A549 (cell line): ENCODE results near the gene IDUA. TPM values are rescaled to one million over a fixed set of nuclear protein-coding genes. Genes with fewer than 3 reads are reported as not detected.

Source experiments
- ATAC-seq, 2 experiments: fragments of 200-7000 bp in 1 of 2; fragments of >200 bp in 1 of 2; cut with Nextera tagmentation in 1 of 2; cut with Tn5 transposase in 1 of 2; 3 replicates each; pipeline versions ENCODE4 v1.8.0 to v1.9.1; 2018 to 2020; ENCODE audit warnings: mild to moderate bottlenecking in 1 of 2, moderate library complexity in 1 of 2
- CTCF ChIA-PET: fragments of 300-600 bp; sonication (Branson Sonifier 250); formaldehyde crosslinking; extraction: SDS; loops from one replicate; lab custom pipeline; 2021; ENCODE audit warnings: antibody characterized with exemption, inconsistent platforms; lab: Yijun Ruan, JAX
- POLR2A ChIA-PET: fragments of 350-600 bp; formaldehyde crosslinking; extraction: SDS; loops from one replicate; lab custom pipeline; 2021; ENCODE audit warnings: antibody characterized with exemption, inconsistent platforms; lab: Yijun Ruan, JAX
- DNase-seq, 2 experiments: peaks; one replicate each; pipeline versions ENCODE4 v3.0.0 to v3.0.0-alpha.2; 2011 to 2016; ENCODE audit warnings: low read depth in 1 of 2, low spot score in 1 of 2
- FAIRE-seq: peaks from 2 replicates; lab custom pipeline; 2011; peaks lifted over from hg19 to GRCh38; lab: Jason Lieb, UNC
- H3K27ac ChIP-seq, 2 experiments: fragments of >200 bp; sonication (Bioruptor Twin); formaldehyde crosslinking; 3 replicates each; pipeline ENCODE4 v1.5.1; 2016 to 2017
- H3K4me1 ChIP-seq: fragments of >200 bp; sonication (Bioruptor Twin); formaldehyde crosslinking; 3 replicates; pipeline ENCODE4 v1.6.1; 2016
- H3K4me2 ChIP-seq: fragments of >200 bp; sonication (Bioruptor Twin); formaldehyde crosslinking; 3 replicates; pipeline ENCODE4 v1.6.1; 2016
- H3K4me3 ChIP-seq: fragments of >200 bp; sonication (Bioruptor Twin); formaldehyde crosslinking; 3 replicates; pipeline ENCODE4 v1.5.1; 2016
- H3K9me3 ChIP-seq: fragments of >200 bp; sonication (Bioruptor Twin); formaldehyde crosslinking; 3 replicates; pipeline ENCODE4 v1.6.1; 2016
- BHLHE40 ChIP-seq: IDR thresholded peaks from 2 replicates; pipeline ENCODE4 v1.6.1; 2012; ENCODE audit warnings: low read depth, low read length, inconsistent platforms
- CBX2 ChIP-seq: fragments of 200-600 bp; sonication (generic); IDR thresholded peaks from 2 replicates; pipeline ENCODE4 v1.6.1; 2016; ENCODE audit warnings: low read depth, mild to moderate bottlenecking, borderline replicate concordance
- EHMT2 ChIP-seq: fragments of 200-600 bp; sonication (generic); IDR thresholded peaks from 2 replicates; pipeline ENCODE4 v1.6.1; 2016; ENCODE audit warnings: antibody characterized with exemption, low read depth, mild to moderate bottlenecking, moderate library complexity
- EP300 ChIP-seq, 2 experiments: fragments of >200 bp; sonication (Bioruptor Twin); formaldehyde crosslinking; IDR thresholded peaks; 2 replicates in 1 of 2; 3 replicates in 1 of 2; pipeline ENCODE4 v1.6.1; 2016 to 2017
- FOSL2 ChIP-seq, 2 experiments: fragments of 450-650 bp in 1 of 2; fragments of >200 bp in 1 of 2; sonication (Bioruptor Twin) in 1 of 2; formaldehyde crosslinking; IDR thresholded peaks; 2 replicates each; pipeline versions ENCODE4 v1.5.0 to v1.6.1; 2016 to 2020; ENCODE audit warnings: mild to moderate bottlenecking in 1 of 2, moderate library complexity in 1 of 2
- FOXS1 ChIP-seq: fragments of 250-450 bp; sonication (Bioruptor Pico); IDR thresholded peaks from 2 replicates; pipeline ENCODE4 v1.5.0; 2020; ENCODE audit warnings: mild to moderate bottlenecking, moderate library complexity
- GATA3 ChIP-seq: IDR thresholded peaks from 2 replicates; pipeline ENCODE4 v1.6.1; 2012; ENCODE audit warnings: borderline replicate concordance
- HEYL ChIP-seq: fragments of 250-450 bp; sonication (Bioruptor Pico); IDR thresholded peaks from 2 replicates; pipeline ENCODE4 v1.8.0; 2021; ENCODE audit warnings: mild to moderate bottlenecking, moderate library complexity
- HOXB5 ChIP-seq: fragments of 250-450 bp; sonication (Bioruptor Pico); IDR thresholded peaks from 2 replicates; pipeline ENCODE4 v1.5.0; 2020; ENCODE audit warnings: mild to moderate bottlenecking, moderate library complexity
- JUN ChIP-seq, 2 experiments: fragments of >200 bp; sonication (Bioruptor Twin); formaldehyde crosslinking; IDR thresholded peaks; 2 replicates in 1 of 2; 3 replicates in 1 of 2; pipeline ENCODE4 v1.6.1; 2016 to 2017
- KDM1A ChIP-seq: fragments of 200-600 bp; sonication (generic); IDR thresholded peaks from 2 replicates; pipeline ENCODE4 v1.6.1; 2016; ENCODE audit warnings: low read depth, mild to moderate bottlenecking
- MAFK ChIP-seq: fragments of 450-650 bp; IDR thresholded peaks from 2 replicates; pipeline ENCODE4 v1.6.1; 2014; ENCODE audit not compliant: partially characterized antibody
- NPAS2 ChIP-seq: fragments of 250-450 bp; sonication (Bioruptor Pico); IDR thresholded peaks from 2 replicates; pipeline ENCODE4 v1.8.0; 2022; ENCODE audit warnings: mild to moderate bottlenecking, moderate library complexity, borderline replicate concordance
- PHF8 ChIP-seq: fragments of 200-600 bp; sonication (generic); IDR thresholded peaks from 2 replicates; pipeline ENCODE4 v1.6.1; 2016; ENCODE audit warnings: low read depth, mild to moderate bottlenecking, antibody characterized with exemption, moderate library complexity, borderline replicate concordance
- POLR2A ChIP-seq: IDR thresholded peaks from 2 replicates; pipeline ENCODE4 v1.6.1; 2012; ENCODE audit warnings: mild to moderate bottlenecking, low read length
- POLR2AphosphoS2 ChIP-seq: conservative IDR thresholded peaks from 2 replicates; pipeline ENCODE4 v1.6.1; 2012; ENCODE audit warnings: low read length, improper control_type of control experiment, inconsistent platforms
- RAD21 ChIP-seq, 2 experiments: fragments of >200 bp in 1 of 2; sonication (Bioruptor Twin) in 1 of 2; formaldehyde crosslinking in 1 of 2; IDR thresholded peaks in 1 of 2; conservative IDR thresholded peaks in 1 of 2; 2 replicates in 1 of 2; 3 replicates in 1 of 2; pipeline ENCODE4 v1.6.1; 2012 to 2018; ENCODE audit warnings: inconsistent platforms in 1 of 2
- RCOR1 ChIP-seq: fragments of 150-350 bp; IDR thresholded peaks from 2 replicates; pipeline ENCODE4 v1.6.1; 2014; ENCODE audit warnings: antibody characterized with exemption, low read length, low read depth
- SREBF2 ChIP-seq: fragments of 450-650 bp; IDR thresholded peaks from 2 replicates; pipeline ENCODE4 v1.6.1; 2014; ENCODE audit warnings: mild to moderate bottlenecking, moderate library complexity
- TFCP2L1 ChIP-seq: fragments of 250-450 bp; sonication (Bioruptor Pico); IDR thresholded peaks from 2 replicates; pipeline ENCODE4 v1.5.0; 2021; ENCODE audit warnings: mild to moderate bottlenecking
- ZC3H11A ChIP-seq: fragments of 450-650 bp; IDR thresholded peaks from 2 replicates; pipeline ENCODE4 v1.6.1; 2014; ENCODE audit warnings: antibody characterized with exemption, mild to moderate bottlenecking
- ZFP36 ChIP-seq: fragments of 450-650 bp; IDR thresholded peaks from 2 replicates; pipeline ENCODE4 v1.6.1; 2014; ENCODE audit warnings: borderline replicate concordance; ENCODE audit not compliant: partially characterized antibody
- ZNF302 ChIP-seq: fragments of 250-450 bp; sonication (Bioruptor Pico); IDR thresholded peaks from 2 replicates; pipeline ENCODE4 v1.9.0; 2021; ENCODE audit warnings: inconsistent platforms, mild to moderate bottlenecking, moderate library complexity
- WGBS: methylation state at CpG from one replicate; pipeline ENCODE4 v1.1.6; 2017; ENCODE audit errors: missing lambda C conversion rate; 5-methylcytosine and 5-hydroxymethylcytosine counted together
- polyA plus RNA-seq, 4 experiments: library from polyadenylated mRNA; depleted of rRNA in 3 of 4; stranded (reverse); fragments of >200 nt; fragmentation: RNase III in 1 of 4; extraction: RNeasy Plus Mini Kit Qiagen cat#74134 plus additional on column Dnase treatment in 1 of 4; gene quantifications; 2 replicates in 3 of 4; 3 replicates in 1 of 4; pipeline ENCODE4 v1.2.3, GENCODE V29; 2011 to 2017
- TF ChIP-seq, protein P1 (sequence below): IDR thresholded peaks from 2 replicates; pipeline ENCODE4 v1.6.1; 2012; ENCODE audit warnings: low read depth, borderline replicate concordance
- TF ChIP-seq, protein P2 (sequence below): fragments of 450-650 bp; IDR thresholded peaks from 2 replicates; pipeline ENCODE4 v1.6.1; 2014; ENCODE audit warnings: antibody characterized with exemption

Gene IDUA
- polyA plus RNA-seq, 2 of the 4 experiments (the other 2 are of a cell fraction) = 3.1 to 19.4 TPM

DNA sequence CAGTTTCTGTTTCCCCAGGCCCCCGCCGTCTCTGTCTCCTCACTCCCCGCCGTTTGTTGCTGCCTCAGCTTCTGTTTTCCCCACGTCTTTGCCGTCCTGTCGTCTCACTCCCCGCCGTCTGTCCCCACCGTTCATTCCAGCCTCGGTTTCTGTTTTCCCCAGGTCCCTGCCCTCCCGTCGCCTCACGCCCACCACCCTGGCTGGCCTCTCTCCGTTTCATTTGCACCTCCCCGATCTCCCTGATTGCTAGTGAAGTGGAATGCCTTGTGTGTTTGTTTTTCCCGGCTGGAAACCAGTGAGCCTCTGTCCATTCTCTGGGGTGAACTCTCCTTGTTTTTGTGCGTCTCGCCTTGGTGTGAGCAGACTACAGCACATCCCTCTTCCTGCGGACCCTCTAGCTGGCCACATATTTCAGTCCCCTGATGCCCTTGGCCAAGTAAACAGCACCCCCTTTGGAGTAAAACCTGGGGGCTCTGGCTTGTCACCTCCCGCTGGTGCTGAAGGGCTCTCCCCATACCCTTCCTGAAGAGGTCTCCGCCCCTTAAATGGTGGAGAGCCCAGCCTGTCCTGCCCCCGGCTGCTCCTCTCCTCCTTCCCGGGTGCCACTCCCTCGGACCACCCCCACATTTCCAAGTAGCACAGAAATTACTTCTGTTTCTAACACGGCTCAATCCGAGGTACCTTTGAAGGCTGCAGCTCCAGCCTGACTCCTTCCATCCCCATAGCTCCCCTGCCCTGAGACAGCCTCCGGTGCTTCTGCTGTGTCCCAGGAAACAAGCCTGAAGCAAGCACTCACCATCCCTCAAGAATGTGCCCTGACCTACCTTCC, 41.4 kb upstream of the IDUA start:
- no peak for TF ChIP-seq JUN (IDR thresholded peaks at IDR 0.05)
- no peak for TF ChIP-seq GATA3
- no peak for TF ChIP-seq HOXB5 (CRISPR knock-in tag)
- TF ChIP-seq, protein P1, sequence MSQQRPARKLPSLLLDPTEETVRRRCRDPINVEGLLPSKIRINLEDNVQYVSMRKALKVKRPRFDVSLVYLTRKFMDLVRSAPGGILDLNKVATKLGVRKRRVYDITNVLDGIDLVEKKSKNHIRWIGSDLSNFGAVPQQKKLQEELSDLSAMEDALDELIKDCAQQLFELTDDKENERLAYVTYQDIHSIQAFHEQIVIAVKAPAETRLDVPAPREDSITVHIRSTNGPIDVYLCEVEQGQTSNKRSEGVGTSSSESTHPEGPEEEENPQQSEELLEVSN = no peak
- no peak for TF ChIP-seq POLR2AphosphoS2
- no peak for TF ChIP-seq CBX2
- TF ChIP-seq PHF8 = no peak
- no peak for TF ChIP-seq SREBF2
- TF ChIP-seq MAFK = no peak
- TF ChIP-seq TFCP2L1 = no peak
- TF ChIP-seq, all 56 proteins: peak for 0
- WGBS = 71% methylated on average over 27 of the region's 28 CpGs
- Histone ChIP-seq H3K4me1 (no peaks in the 10 kb centered on the region), H3K9me3 (no peaks in the 10 kb centered on the region), H3K27ac (no peak overlapping the region), H3K4me3 (no peak overlapping the region), H3K4me2 (no peak overlapping the region)
- no peak for ATAC-seq
- POLR2A ChIA-PET = no interaction called here
- CTCF ChIA-PET = no interaction called here
- FAIRE-seq = no peak
- no peak for DNase-seq

DNA sequence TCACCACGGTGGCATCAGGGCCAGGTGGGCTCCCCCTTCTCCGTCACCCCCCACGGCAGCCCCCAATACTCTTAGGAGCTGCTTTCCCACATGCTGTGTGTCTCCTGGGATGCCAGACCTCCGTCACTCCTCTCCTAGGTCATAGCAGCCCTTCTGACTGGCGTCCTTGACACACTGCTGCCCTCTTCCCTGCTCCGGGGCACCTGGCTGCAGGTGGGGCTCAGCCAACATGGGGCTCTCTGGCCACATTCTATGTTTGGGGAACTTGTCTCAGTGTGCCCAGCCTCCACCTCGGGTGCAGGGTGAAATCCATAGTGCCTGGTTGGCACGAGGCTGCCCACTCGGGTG, 40.8 kb upstream of the IDUA start:
- Histone ChIP-seq H3K4me2 (no peak overlapping the region), H3K27ac (no peak overlapping the region), H3K4me1 (no peaks in the 10 kb centered on the region), H3K9me3 (no peaks in the 10 kb centered on the region), H3K4me3 (no peak overlapping the region)
- TF ChIP-seq RCOR1 (no peak), ZFP36 (no peak), HEYL (CRISPR knock-in tag) (no peak), POLR2A (no peak), BHLHE40 (no peak), EHMT2 (no peak), EP300 (IDR thresholded peaks at IDR 0.05) (no peak)
- TF ChIP-seq, protein P2, sequence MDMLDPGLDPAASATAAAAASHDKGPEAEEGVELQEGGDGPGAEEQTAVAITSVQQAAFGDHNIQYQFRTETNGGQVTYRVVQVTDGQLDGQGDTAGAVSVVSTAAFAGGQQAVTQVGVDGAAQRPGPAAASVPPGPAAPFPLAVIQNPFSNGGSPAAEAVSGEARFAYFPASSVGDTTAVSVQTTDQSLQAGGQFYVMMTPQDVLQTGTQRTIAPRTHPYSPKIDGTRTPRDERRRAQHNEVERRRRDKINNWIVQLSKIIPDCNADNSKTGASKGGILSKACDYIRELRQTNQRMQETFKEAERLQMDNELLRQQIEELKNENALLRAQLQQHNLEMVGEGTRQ = no peak
- ATAC-seq (no peak), DNase-seq (no peak), FAIRE-seq (no peak)
- WGBS = 45% methylated on average over 6 of the region's 9 CpGs
- POLR2A ChIA-PET = no interaction called here
- CTCF ChIA-PET = no interaction called here

DNA sequence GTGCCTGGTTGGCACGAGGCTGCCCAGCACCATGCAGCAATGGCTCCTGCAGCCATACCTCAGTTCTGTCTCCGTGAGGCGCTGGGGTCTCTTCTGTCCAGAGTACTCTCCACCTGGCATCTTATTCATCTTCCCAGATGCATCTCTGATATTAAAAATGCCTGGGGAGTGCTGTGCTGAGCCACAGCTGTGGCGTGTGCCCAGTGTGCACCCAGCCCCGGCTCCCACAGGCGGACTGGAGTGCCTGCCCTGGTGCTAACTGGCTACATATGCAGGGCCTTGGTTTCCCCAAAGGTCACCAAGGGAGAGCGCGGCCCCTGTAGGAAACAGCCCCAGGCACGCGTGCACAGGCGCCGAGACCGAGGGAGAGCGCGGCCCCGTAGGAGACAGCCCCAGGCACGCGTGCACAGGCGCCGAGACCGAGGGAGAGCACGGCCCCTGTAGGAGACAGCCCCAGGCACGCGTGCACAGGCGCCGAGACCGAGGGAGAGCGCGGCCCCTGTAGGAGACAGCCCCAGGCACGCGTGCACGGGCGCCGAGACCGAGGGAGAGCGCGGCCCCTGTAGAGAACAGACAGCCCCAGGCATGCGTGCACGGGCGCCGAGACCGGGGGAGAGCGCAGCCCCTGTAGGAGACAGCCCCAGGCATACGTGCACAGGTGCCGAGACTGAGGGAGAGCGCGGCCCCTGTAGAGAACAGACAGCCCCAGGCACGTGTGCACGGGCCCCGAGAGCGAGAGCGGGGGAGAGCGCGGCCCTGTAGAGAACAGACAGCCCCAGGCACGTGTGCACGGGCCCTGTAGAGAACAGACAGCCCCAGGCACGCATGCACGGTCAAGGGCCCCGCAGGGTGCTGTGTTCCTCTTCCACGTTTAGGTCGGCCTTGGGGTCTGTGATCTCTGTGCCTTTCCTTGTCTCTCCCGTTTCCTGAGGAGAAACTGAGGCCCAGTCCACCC, 40.0 kb upstream of the IDUA start:
- Histone ChIP-seq H3K4me1 (no peaks in the 10 kb centered on the region), H3K4me2 (no peak overlapping the region)
- ATAC-seq (no peak), FAIRE-seq (no peak), DNase-seq (no peak)
- ChIA-PET CTCF (no interaction called here), POLR2A (no interaction called here)
- WGBS = 86% methylated on average over 25 of the region's 62 CpGs
- TF ChIP-seq ZC3H11A (no peak), NPAS2 (CRISPR knock-in tag) (no peak), KDM1A (no peak), FOXS1 (CRISPR knock-in tag) (no peak), RCOR1 (no peak), RAD21 (conservative IDR thresholded peaks at IDR 0.05 in 1 of 2, IDR thresholded peaks at IDR 0.05 in 1 of 2) (no peak), ZFP36 (no peak), ZNF302 (CRISPR knock-in tag) (no peak), FOSL2 (IDR thresholded peaks at IDR 0.05) (no peak), FOSL2 (CRISPR knock-in tag; IDR thresholded peaks at IDR 0.05) (no peak), EP300 (IDR thresholded peaks at IDR 0.05) (no peak), GATA3 (no peak)
- TF ChIP-seq, all 56 proteins: peak for 0
- H3K9me3 ChIP-seq = no peaks in the 10 kb centered on the region
- H3K4me3 ChIP-seq = no peak overlapping the region
- no peak overlapping the region for H3K27ac ChIP-seq
